Endothelial cell of umbilical vein (primary cell): ENCODE measurements around the gene SLC26A4. TPM values are rescaled to one million over a fixed set of nuclear protein-coding genes. Genes with fewer than 3 reads are reported as not detected.

Experiments used
- Bru-seq: library from RNA; stranded (reverse); fragments of 400-500 nt; gene quantifications from one replicate; lab custom pipeline; 2021; lab: Mats Ljungman, UMichigan
- BruChase-seq, 2 experiments: library from RNA; stranded (reverse); fragments of 400-500 nt; gene quantifications; one replicate each; lab custom pipeline; 2021; lab: Mats Ljungman, UMichigan
- BruUV-seq: library from RNA; stranded (reverse); fragments of 400-500 nt; replicated peaks from 2 replicates; lab custom pipeline; 2021; lab: Mats Ljungman, UMichigan
- CTCF ChIA-PET: fragments of 300-600, 350-600 bp; sonication (Branson Sonifier 250); formaldehyde crosslinking; loops from one replicate; lab custom pipeline; 2021; ENCODE audit warnings: antibody characterized with exemption, inconsistent platforms; lab: Charles Lee
- POLR2A ChIA-PET: fragments of 300-600, 350-600 bp; sonication (Branson Sonifier 250); formaldehyde crosslinking; loops from one replicate; lab custom pipeline; 2021; ENCODE audit warnings: antibody characterized with exemption, inconsistent platforms; lab: Charles Lee
- DNase-seq: peaks from one replicate; pipeline ENCODE4 v3.0.0-alpha.2; 2011; ENCODE audit warnings: low read depth, low spot score
- FAIRE-seq: peaks from 2 replicates; lab custom pipeline; 2011; peaks lifted over from hg19 to GRCh38; lab: Jason Lieb, UNC
- H2AFZ ChIP-seq: 2 replicates; pipeline ENCODE4 v1.6.0; 2012; ENCODE audit warnings: low read depth, low read length, control low read depth, inconsistent platforms
- H3K27ac ChIP-seq: 2 replicates; pipeline ENCODE4 v1.5.1; 2011; ENCODE audit warnings: low read depth, mild to moderate bottlenecking, control low read depth, low read length, moderate library complexity; ENCODE audit not compliant: insufficient read depth
- H3K27me3 ChIP-seq, 2 experiments: 2 replicates each; pipeline versions ENCODE4 v1.6.0 to v1.6.1; 2011; ENCODE audit warnings: low read length in 2 of 2, mixed read lengths in 1 of 2; ENCODE audit not compliant: control insufficient read depth in 2 of 2, insufficient read depth in 2 of 2
- H3K36me3 ChIP-seq, 2 experiments: 2 replicates in 1 of 2; 3 replicates in 1 of 2; pipeline ENCODE4 v1.5.1; 2011; ENCODE audit warnings: low read length in 2 of 2, mild to moderate bottlenecking in 1 of 2, moderate library complexity in 1 of 2; ENCODE audit not compliant: control insufficient read depth in 2 of 2, insufficient read depth in 2 of 2; ENCODE audit errors: extremely low read depth in 1 of 2
- H3K4me1 ChIP-seq: 3 replicates; pipeline ENCODE4 v1.5.1; 2011; ENCODE audit warnings: mild to moderate bottlenecking, low read length; ENCODE audit not compliant: control insufficient read depth, insufficient read depth; ENCODE audit errors: extremely low read depth
- H3K4me2 ChIP-seq: 2 replicates; pipeline ENCODE4 v1.6.1; 2011; ENCODE audit warnings: low read length, control low read depth, mixed read lengths; ENCODE audit not compliant: insufficient read depth
- H3K4me3 ChIP-seq, 3 experiments: fragments of 200-600 bp in 1 of 3; sonication (generic), shearing (Covaris generic) in 1 of 3; replicated peaks in 1 of 3; 2 replicates each; pipeline ENCODE4 v1.5.1; 2011 to 2016; ENCODE audit warnings: control low read depth in 3 of 3, low read length in 3 of 3, mild to moderate bottlenecking in 2 of 3, inconsistent platforms in 1 of 3, low read depth in 1 of 3, moderate library complexity in 1 of 3; ENCODE audit not compliant: insufficient read depth in 1 of 3
- H3K79me2 ChIP-seq: 2 replicates; pipeline ENCODE4 v1.6.0; 2012; ENCODE audit warnings: low read length, inconsistent platforms; ENCODE audit not compliant: control insufficient read depth, insufficient read depth
- H3K9ac ChIP-seq: replicated peaks from 2 replicates; pipeline ENCODE3; 2011; ENCODE audit warnings: low read length, control low read depth; ENCODE audit not compliant: insufficient read depth; ENCODE audit errors: extremely low read depth
- H3K9me1 ChIP-seq: replicated peaks from 3 replicates; pipeline ENCODE4 v1.6.0; 2011; ENCODE audit warnings: mild to moderate bottlenecking, low read length; ENCODE audit not compliant: control insufficient read depth, insufficient read depth; ENCODE audit errors: extremely low read depth
- H3K9me3 ChIP-seq: replicated peaks from 2 replicates; pipeline ENCODE4 v1.5.1; 2012; ENCODE audit warnings: low read length, inconsistent platforms; ENCODE audit not compliant: control insufficient read depth, insufficient read depth
- H4K20me1 ChIP-seq: replicated peaks from 2 replicates; pipeline ENCODE3; 2011; ENCODE audit warnings: mild to moderate bottlenecking, low read length; ENCODE audit not compliant: control insufficient read depth, insufficient read depth; ENCODE audit errors: extremely low read depth
- CTCF ChIP-seq, 2 donors: IDR thresholded peaks; 1 replicate in 1 of 2; 2 replicates in 1 of 2; pipeline ENCODE4 v1.5.1; 2011; ENCODE audit warnings: low read length in 2 of 2, mild to moderate bottlenecking in 2 of 2, moderate library complexity in 2 of 2, control low read depth in 1 of 2, inconsistent platforms in 1 of 2, low read depth in 1 of 2; ENCODE audit not compliant: insufficient read depth in 1 of 2; ENCODE audit errors: extremely low read depth in 1 of 2
- FOS ChIP-seq: IDR thresholded peaks from 2 replicates; pipeline ENCODE4 v1.6.1; 2011; ENCODE audit warnings: mild to moderate bottlenecking, low read length, moderate library complexity, borderline replicate concordance; ENCODE audit not compliant: insufficient read depth
- GATA2 ChIP-seq: IDR thresholded peaks from 2 replicates; pipeline ENCODE4 v1.7.0; 2011; ENCODE audit warnings: low read depth, mild to moderate bottlenecking, moderate library complexity, mixed read lengths, low read length; ENCODE audit not compliant: insufficient read length, insufficient read depth
- MYC ChIP-seq: IDR thresholded peaks from one replicate; pipeline ENCODE4 v1.6.1; 2011; ENCODE audit warnings: mild to moderate bottlenecking, low read depth, low read length
- POLR2AphosphoS5 ChIP-seq: IDR thresholded peaks from 2 replicates; pipeline ENCODE4 v1.6.1; 2012; ENCODE audit warnings: low read depth, mild to moderate bottlenecking, control low read depth, low read length, moderate library complexity; ENCODE audit not compliant: insufficient read depth
- dilution Hi-C: fragments of 300-500 bp; cut with MboI; formaldehyde crosslinking; loops from one replicate; pipeline ENCODE4 v1.15.0; 2019; ENCODE audit warnings: low sequenced_read_pairs; ENCODE audit not compliant: extremely low pct_ligation_motif_present
- intact Hi-C: fragments of 100-400 bp; cut with micrococcal nuclease; formaldehyde crosslinking; loops from one replicate; pipeline ENCODE4 v1.10.0; 2022
- long read RNA-seq: library from polyadenylated mRNA; stranded (forward); transcript quantifications from one replicate; pipeline ENCODE4 v2.0.0, GENCODE V29; 2021
- polyA minus RNA-seq, 3 experiments: library from RNA; depleted of rRNA, polyadenylated mRNA; stranded (reverse); fragments of >200 nt; gene quantifications; 1 replicate in 1 of 3; 2 replicates in 2 of 3; pipeline ENCODE4 v1.2.3, GENCODE V29; 2011
- polyA plus RNA-seq, 4 experiments: library from polyadenylated mRNA; depleted of rRNA in 3 of 4; stranded (reverse) in 3 of 4; unstranded in 1 of 4; fragments of >200 nt; gene quantifications; 2 replicates each; pipeline versions ENCODE4 v1.2.1 to v1.2.3, GENCODE V29; 2011 to 2012; ENCODE audit warnings: missing spikeins in 1 of 4
- total RNA-seq: library from RNA; stranded (reverse); gene quantifications from 2 replicates; pipeline ENCODE4 v1.2.3, GENCODE V29; 2021
- TF ChIP-seq, protein P1 (sequence below): IDR thresholded peaks from 2 replicates; pipeline ENCODE4 v1.6.1; 2011; ENCODE audit not compliant: insufficient read depth, insufficient read length

Gene SLC26A4
- total RNA-seq, result 0.77 and 1.3 TPM in 2 replicates
- 0.49 and 0.79 TPM in 2 replicates for polyA plus RNA-seq
- 0.40 and 0.55 TPM in 2 replicates for polyA plus RNA-seq (2011; cell fraction: cytosol; rRNA removed)
- 1.2 and 1.4 TPM in 2 replicates for polyA plus RNA-seq (2011; cell fraction: nucleus; rRNA removed)
- polyA plus RNA-seq (2012), result 0.33 and 0.34 TPM in 2 replicates
- polyA minus RNA-seq, result 0.68 and 4.1 TPM in 2 replicates
- not detected for polyA minus RNA-seq (2011; cell fraction: cytosol; rRNA and poly(A)+ RNA removed)
- 1.9 and 2.2 TPM in 2 replicates for polyA minus RNA-seq (2011; cell fraction: nucleus; rRNA and poly(A)+ RNA removed)
- Bru-seq, nascent RNA, result percentile 29 among the genes with signal in this experiment
- percentile 30 among the genes with signal in this experiment for BruChase-seq, experiment 1, labeled RNA remaining after a 6-hour chase
- percentile 28 among the genes with signal in this experiment for BruChase-seq, experiment 2, labeled RNA remaining after a 2-hour chase
- long read RNA-seq, partial matches to known transcripts, result 0 of 2 reads
- long read RNA-seq, other reads (novel, unspliced or antisense), result 2 of 2 reads

DNA sequence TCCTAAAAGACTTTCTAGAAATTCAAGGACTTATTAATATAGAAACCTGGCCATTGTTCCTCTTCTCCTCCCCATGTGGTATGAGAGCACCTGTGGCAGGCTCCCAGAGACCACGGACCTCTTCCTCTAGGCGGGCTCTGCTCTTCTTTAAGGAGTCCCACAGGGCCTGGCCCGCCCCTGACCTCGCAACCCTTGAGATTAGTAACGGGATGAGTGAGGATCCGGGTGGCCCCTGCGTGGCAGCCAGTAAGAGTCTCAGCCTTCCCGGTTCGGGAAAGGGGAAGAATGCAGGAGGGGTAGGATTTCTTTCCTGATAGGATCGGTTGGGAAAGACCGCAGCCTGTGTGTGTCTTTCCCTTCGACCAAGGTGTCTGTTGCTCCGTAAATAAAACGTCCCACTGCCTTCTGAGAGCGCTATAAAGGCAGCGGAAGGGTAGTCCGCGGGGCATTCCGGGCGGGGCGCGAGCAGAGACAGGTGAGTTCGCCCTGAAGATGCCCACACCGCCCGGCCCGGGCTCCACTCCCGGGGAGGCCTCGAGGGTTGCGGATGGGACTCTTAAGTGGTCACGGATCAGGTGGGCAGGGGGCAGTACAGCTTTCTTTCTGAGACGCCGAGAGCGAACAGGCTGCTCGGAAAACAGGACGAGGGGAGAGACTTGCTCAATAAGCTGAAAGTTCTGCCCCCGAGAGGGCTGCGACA lies at the start of gene SLC26A4:
Gene SLC26A4 (plus strand): TSS at position 448 of the 700 bp plus-strand sequence. CDS start 814 bp downstream, outside the sequence.
- ChIA-PET CTCF (interaction anchor here (1.2 to 2.1 kb wide), 7 partner anchors 20 to 219 kb away, joined by 3 to 12 read pairs (median 5); partner anchors contain the start of gene BCAP29), POLR2A (interaction anchor here (0.8 kb wide), 1 partner anchor 44 kb away, joined by 3 read pairs; no protein-coding TSS in a partner anchor)
- Histone ChIP-seq H4K20me1 (no peaks in the 10 kb centered on the region), H2AFZ (peak within 1 kb of the TSS; percentile 91), H3K27me3 (peaks cover 6 to 27% of the 10 kb centered on the region in 2 experiments), H3K4me1 (peaks cover 18% of the 10 kb centered on the region), H3K4me3 (peak within 1 kb of the TSS; percentile 44 to 56 (median 50)), H3K36me3 (no peaks in the 10 kb centered on the region), H3K9me3 (no peaks in the 10 kb centered on the region), H3K9me1 (no peaks in the 10 kb centered on the region), H3K9ac (no peak within 1 kb of the TSS), H3K4me2 (peak within 1 kb of the TSS; percentile 92), H3K27ac (no peak within 1 kb of the TSS), H3K79me2 (no peaks in the 10 kb centered on the region)
- intact Hi-C loops (no loop called here), dilution Hi-C loops (no loop called here)
- DNase-seq, result no peak
- FAIRE-seq, result no peak
- BruUV-seq, result no TSS peak
- TF ChIP-seq CTCF (IDR thresholded peaks at IDR 0.05; ENCODE audit: extremely low read depth in 1 of 2, insufficient read depth in 1 of 2, low read depth in 1 of 2, low read length in 2 of 2), result no peak
- TF ChIP-seq FOS, result no peak
- TF ChIP-seq, protein P1, sequence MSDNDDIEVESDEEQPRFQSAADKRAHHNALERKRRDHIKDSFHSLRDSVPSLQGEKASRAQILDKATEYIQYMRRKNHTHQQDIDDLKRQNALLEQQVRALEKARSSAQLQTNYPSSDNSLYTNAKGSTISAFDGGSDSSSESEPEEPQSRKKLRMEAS, result no peak
- no peak for TF ChIP-seq POLR2AphosphoS5
- no peak for TF ChIP-seq GATA2
- TF ChIP-seq MYC, result no peak
